ENCODE results near the gene CD28.

Gene CD28

GRCh38 chr2:203689426-203690116 lies 16.9 kb upstream of the CD28 start:
- TF ChIP-seq CTCF (IDR thresholded peaks at IDR 0.05; ENCODE audit: insufficient read depth, low read length, missing control alignments) = no peak
- ChIA-PET POLR2A (interaction anchor here (1.0 kb wide), 1 partner anchor 122 kb away, joined by 3 read pairs; no protein-coding TSS in a partner anchor), CTCF (no interaction called here)
- no peak for DNase-seq (ENCODE audit: low read depth, low spot score)
- H3K4me3 ChIP-seq (ENCODE audit: low read depth, low read length) = no peak overlapping the region

- ChIA-PET CTCF (no interaction called here), POLR2A (interaction anchor here (0.7 to 1.0 kb wide), 2 partner anchors 119 to 122 kb away, joined by 3 read pairs; no protein-coding TSS in a partner anchor)
- DNase-seq (ENCODE audit: low read depth, low spot score) = no peak
- TF ChIP-seq CTCF (IDR thresholded peaks at IDR 0.05; ENCODE audit: insufficient read depth, low read length, missing control alignments) = no peak
- H3K4me3 ChIP-seq (ENCODE audit: low read depth, low read length) = no peak overlapping the region
Observed at GRCh38 chr2:203690117-203690431, 16.4 kb upstream of the CD28 start.

- ChIA-PET CTCF (no interaction called here), POLR2A (interaction anchor here (0.7 kb wide), 1 partner anchor 120 kb away, joined by 3 read pairs; no protein-coding TSS in a partner anchor)
- no peak for TF ChIP-seq CTCF (IDR thresholded peaks at IDR 0.05; ENCODE audit: insufficient read depth, low read length, missing control alignments)
- no peak for DNase-seq (ENCODE audit: low read depth, low spot score)
- no peak overlapping the region for H3K4me3 ChIP-seq (ENCODE audit: low read depth, low read length)
Observed at GRCh38 chr2:203690441-203691047, 15.9 kb upstream of the CD28 start.

GRCh38 chr2:203691149-203691548 lies 15.3 kb upstream of the CD28 start:
- no peak overlapping the region for H3K4me3 ChIP-seq (ENCODE audit: low read depth, low read length)
- ChIA-PET POLR2A (no interaction called here), CTCF (no interaction called here)
- no peak for DNase-seq (ENCODE audit: low read depth, low spot score)
- TF ChIP-seq CTCF (IDR thresholded peaks at IDR 0.05; ENCODE audit: insufficient read depth, low read length, missing control alignments) = no peak

- TF ChIP-seq CTCF (IDR thresholded peaks at IDR 0.05; ENCODE audit: insufficient read depth, low read length, missing control alignments) = no peak
- DNase-seq (ENCODE audit: low read depth, low spot score) = no peak
- POLR2A ChIA-PET = no interaction called here
- no peak overlapping the region for H3K4me3 ChIP-seq (ENCODE audit: low read depth, low read length)
- CTCF ChIA-PET = no interaction called here
Observed at GRCh38 chr2:203692031-203692710, 14.3 kb upstream of the CD28 start.

GRCh38 chr2:203693242-203693879 lies 13.1 kb upstream of the CD28 start:
- ChIA-PET POLR2A (no interaction called here), CTCF (interaction anchor here (1.4 kb wide), 1 partner anchor 13 kb away, joined by 3 read pairs; the partner anchor contains the start of gene CD28)
- DNase-seq (ENCODE audit: low read depth, low spot score) = no peak
- TF ChIP-seq CTCF (IDR thresholded peaks at IDR 0.05; ENCODE audit: insufficient read depth, low read length, missing control alignments) = no peak
- no peak overlapping the region for H3K4me3 ChIP-seq (ENCODE audit: low read depth, low read length)
